Measurements from ENCODE around the gene PIEZO2. TPM values are rescaled to one million over a fixed set of nuclear protein-coding genes. Genes with fewer than 3 reads are reported as not detected.

The PIEZO2 gene
- total and polyA plus RNA-seq, 8 donors = 0.38 to 11.1 (median 3.0) TPM

DNA sequence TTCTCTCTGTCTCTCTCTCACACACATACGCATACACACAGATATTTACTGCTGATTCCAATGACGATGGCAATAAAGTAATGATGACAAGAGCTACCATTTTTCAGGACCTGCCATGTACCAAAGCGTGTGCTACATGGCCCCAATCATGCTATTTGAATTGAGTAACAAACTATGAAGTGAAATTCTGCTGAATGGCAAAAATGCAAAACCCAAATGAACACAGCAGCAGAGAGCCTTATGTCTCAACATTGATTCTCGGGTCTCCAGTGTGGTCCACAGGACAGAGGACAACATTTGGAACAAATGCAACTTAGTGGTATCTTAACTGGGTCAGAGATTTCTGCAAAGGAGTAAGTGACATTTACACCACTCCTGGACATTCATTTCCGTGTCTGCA lies 117.4 kb downstream of the PIEZO2 start:
- intact Hi-C loops (cut with DNase I) = no loop called here
- ATAC-seq = no peak
- Histone ChIP-seq H3K27ac (no peak overlapping the region), H3K9me3 (no peaks in the 10 kb centered on the region), H3K27me3 (no peaks in the 10 kb centered on the region), H3K36me3 (no peaks in the 10 kb centered on the region), H3K4me1 (no peaks in the 10 kb centered on the region), H3K4me3 (no peak overlapping the region)
- TF ChIP-seq CTCF (IDR thresholded peaks at IDR 0.05) = no peak
- DNase-seq = no peak
- WGBS, 2 donors = 65 to 74% methylated on average over 5 of the region's 5 CpGs
- no peak for FAIRE-seq

GRCh38 chr18:11029021-11029420 lies 120.3 kb downstream of the PIEZO2 start:
- H3K27me3 ChIP-seq = no peaks in the 10 kb centered on the region
- no peak for DNase-seq
- 73 to 75% methylated on average over 6 of the region's 6 CpGs for WGBS, 2 donors

DNA sequence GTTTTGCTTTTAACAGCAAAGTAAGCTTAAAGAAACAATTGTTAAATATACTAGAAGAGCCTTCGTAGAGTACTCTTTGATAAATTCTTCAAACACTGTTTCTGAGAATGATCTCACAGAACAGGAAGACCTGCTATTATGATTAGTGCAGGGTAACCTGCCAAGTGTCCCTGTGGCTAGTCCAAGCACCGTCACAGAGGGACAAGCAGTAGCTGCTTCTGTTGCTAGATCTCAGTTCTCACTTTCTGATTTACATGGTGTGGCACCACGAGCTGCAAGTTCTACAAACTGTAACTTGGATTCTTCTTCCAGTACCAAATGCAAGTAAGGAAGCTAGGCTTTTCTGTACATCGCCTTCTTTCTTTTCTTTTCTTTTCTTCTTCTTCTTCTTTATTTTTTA lies 121.5 kb downstream of the PIEZO2 start:
- no peaks in the 10 kb centered on the region for H3K36me3 ChIP-seq
- H3K4me3 ChIP-seq = no peak overlapping the region
- H3K9me3 ChIP-seq = no peaks in the 10 kb centered on the region
- FAIRE-seq (no peak), ATAC-seq (no peak), DNase-seq (no peak)
- no peaks in the 10 kb centered on the region for H3K27me3 ChIP-seq
- no peaks in the 10 kb centered on the region for H3K4me1 ChIP-seq
- intact Hi-C loops (cut with DNase I) = loop anchor here in 1 of 3 donors (10.0 kb wide), 1 partner anchor 143 kb away; no protein-coding TSS in a partner anchor
- WGBS, 2 donors = 48 to 49% methylated on average over 4 of the region's 4 CpGs
- TF ChIP-seq CTCF (IDR thresholded peaks at IDR 0.05) = no peak
- H3K27ac ChIP-seq = no peak overlapping the region

More at GRCh38 chr18:11029021-11029420, 120.3 kb downstream of the PIEZO2 start:
- no peak for FAIRE-seq
- no peaks in the 10 kb centered on the region for H3K9me3 ChIP-seq
- no peak overlapping the region for H3K27ac ChIP-seq
- no peak for ATAC-seq
- intact Hi-C loops (cut with DNase I) = loop anchor here in 1 of 3 donors (10.0 kb wide), 1 partner anchor 144 kb away; no protein-coding TSS in a partner anchor
- H3K4me3 ChIP-seq = no peak overlapping the region
- no peak for TF ChIP-seq CTCF (IDR thresholded peaks at IDR 0.05)
- no peaks in the 10 kb centered on the region for H3K36me3 ChIP-seq
- no peaks in the 10 kb centered on the region for H3K4me1 ChIP-seq

DNA sequence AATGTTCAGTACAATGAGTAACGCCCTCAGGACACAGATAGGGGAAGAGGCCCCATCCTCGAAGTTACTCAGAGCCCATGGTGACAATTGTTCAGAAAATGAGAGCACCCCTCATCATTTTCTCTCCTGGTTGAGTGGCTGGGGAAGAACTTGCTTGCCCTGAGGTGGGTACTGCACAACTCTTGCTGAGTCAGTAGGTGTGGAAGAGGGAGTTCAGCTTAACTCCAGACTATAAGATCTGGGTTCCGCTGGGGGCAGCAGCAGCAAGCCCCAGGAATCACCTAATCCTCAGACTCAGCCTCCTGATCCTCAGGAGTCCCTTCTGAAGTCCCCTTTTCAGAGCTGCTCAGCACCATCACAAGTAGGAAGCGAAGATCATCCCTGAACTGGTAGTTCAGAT lies 123.7 kb downstream of the PIEZO2 start:
- no peak for DNase-seq
- Histone ChIP-seq H3K27ac (no peak overlapping the region), H3K27me3 (no peaks in the 10 kb centered on the region), H3K9me3 (no peaks in the 10 kb centered on the region), H3K4me1 (no peaks in the 10 kb centered on the region), H3K4me3 (no peak overlapping the region), H3K36me3 (no peaks in the 10 kb centered on the region)
- no peak for FAIRE-seq
- intact Hi-C loops (cut with DNase I) = loop anchor here in 1 of 3 donors (10.0 kb wide), 1 partner anchor 141 kb away; no protein-coding TSS in a partner anchor
- ATAC-seq = no peak
- WGBS, 2 donors = 59 to 72% methylated on average over 4 of the region's 4 CpGs
- no peak for TF ChIP-seq CTCF (IDR thresholded peaks at IDR 0.05)

GRCh38 chr18:11024928-11025669 lies 124.3 kb downstream of the PIEZO2 start:
- Histone ChIP-seq H3K27me3 (no peaks in the 10 kb centered on the region), H3K27ac (no peak overlapping the region), H3K4me1 (no peaks in the 10 kb centered on the region), H3K4me3 (no peak overlapping the region), H3K36me3 (no peaks in the 10 kb centered on the region), H3K9me3 (no peaks in the 10 kb centered on the region)
- FAIRE-seq (no peak), DNase-seq (no peak), ATAC-seq (no peak)
- TF ChIP-seq CTCF (IDR thresholded peaks at IDR 0.05) = no peak
- 75 to 78% methylated on average over 13 of the region's 13 CpGs for WGBS, 2 donors
- intact Hi-C loops (cut with DNase I) = loop anchor here in 1 of 3 donors (10.0 kb wide), 1 partner anchor 140 kb away; no protein-coding TSS in a partner anchor
